Stimulated activated CD4-positive, alpha-beta T cell treated with anti-CD3 and anti-CD28 coated beads, Interleukin-1b, Interleukin-23, amount 100 ng/mL, for 1 hour (primary cell): ENCODE results near the gene VAPB.
A peak's percentile ranks its signal among the peaks of the same experiment; 100 is the strongest.

Experiments
- DNase-seq, 2 donors: peaks; one replicate each; pipeline ENCODE4 v3.0.0-alpha.2; 2020; ENCODE audit warnings: low read depth in 2 of 2

VAPB gene

DNA sequence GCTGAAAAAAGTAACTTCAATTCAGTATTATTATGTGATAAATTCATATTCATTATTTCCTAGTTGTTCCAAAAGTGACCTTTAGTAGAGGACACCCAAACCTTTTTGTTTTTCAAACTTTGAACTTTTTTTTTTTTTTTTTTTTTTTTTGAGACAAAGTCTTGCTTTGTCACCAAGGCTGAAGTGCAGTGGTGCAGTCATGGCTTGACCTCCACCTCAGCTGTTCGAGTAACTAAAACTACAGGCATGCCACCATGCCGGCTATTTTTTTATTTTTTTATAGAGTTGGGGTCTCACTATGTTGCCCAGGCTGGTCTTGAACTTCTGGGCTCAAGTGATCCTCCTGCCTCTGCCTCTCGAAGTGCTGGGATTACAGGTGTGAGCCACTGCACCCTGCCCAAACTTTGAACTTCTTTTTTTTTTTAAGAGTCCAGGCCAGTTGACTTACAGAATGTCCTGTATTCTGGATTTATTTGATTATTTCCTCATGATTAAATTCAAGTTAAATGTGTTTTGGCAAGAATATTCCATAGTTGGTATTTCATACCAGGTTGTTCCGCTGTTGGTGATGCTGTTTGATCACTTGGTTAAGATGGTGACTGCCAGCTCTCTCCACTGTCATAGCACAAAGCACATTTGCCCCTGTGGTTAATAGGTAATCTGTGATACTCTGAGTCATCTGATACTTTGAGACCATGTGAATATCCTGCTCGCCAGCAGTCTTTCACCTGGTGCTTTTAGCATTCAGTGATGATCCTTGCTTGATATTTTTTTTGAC is 48.0 kb downstream of the VAPB start:
- no peak for DNase-seq

DNA sequence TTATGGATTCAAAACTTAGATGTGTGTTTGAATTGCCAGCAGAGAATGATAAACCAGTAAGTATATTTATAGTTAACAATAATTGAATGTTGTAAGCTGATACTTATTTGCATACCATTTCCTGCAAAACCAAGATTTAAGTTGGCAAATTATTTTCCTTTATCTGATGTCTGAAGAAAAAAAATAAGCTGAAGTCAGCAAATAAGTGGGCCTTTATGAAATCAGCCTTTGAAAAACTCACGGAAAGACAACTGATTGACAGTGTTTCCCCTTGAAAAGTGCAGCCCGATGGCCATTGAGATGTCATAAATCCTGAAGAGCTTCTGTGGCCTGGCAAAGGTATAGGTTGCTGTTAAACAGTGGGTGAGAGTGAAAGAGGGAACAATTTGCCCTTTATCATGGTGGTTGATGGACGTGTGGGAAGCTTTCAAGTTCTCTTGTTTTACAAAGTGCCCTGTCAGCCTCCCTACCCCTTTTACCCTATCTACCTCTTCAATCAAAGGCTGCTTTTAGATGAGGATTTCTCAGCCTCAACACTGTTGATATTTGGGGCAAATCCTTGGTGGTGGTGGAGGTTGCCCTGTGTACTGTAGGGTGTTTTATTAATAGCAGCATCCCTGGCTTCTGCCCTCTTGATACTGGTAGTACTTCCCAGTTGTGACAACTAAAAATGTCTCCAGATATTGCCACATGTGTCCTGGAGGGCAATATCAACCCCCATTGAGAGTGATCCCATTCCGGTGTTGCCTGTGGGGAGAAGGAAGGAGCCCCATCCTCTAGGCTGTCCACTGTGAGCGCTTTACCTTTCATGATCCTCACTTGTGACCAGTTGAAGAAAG is 50.2 kb downstream of the VAPB start:
- DNase-seq: no peak

DNA sequence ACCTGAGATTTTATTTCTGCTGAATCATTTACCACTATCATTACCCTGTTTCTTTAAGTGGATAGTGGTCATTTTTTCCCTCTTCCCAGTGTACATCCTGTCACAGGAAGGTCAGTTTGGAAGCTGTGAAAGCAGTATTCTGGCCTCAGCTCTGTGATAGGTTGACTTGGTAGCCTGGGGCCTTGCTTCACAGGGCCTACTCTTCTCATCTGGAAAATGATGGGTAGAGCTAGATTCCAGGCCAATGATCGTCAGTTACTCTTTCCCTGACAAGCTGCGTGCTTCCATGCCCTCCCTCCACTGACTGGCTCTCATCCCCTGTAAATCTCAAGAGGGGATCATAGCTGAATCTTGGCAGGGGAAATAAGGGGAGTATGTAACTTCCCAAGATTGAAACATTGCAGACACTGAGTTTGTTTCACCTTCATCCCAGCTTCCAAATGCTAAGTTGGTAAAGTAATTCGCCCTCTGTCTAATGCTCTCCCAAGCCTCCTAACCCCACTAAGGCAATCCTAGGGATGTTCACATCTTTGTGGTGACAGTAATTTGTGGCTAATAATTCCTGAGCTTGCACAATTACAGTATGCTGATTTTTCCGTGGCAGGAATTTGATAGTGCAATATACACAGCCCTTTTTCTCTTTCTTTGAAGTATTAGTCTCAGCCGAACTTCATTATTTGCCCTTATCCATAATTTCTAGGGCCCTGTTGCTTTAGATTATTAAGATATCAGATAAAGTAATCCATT is 51.2 kb downstream of the VAPB start:
- no peak for DNase-seq

GRCh38 chr20:58441723-58442122 is 52.7 kb downstream of the VAPB start:
- DNase-seq: no peak

- DNase-seq: no peak
These were observed 55.8 kb downstream of the VAPB start for GRCh38 chr20:58444746-58445255.

DNA sequence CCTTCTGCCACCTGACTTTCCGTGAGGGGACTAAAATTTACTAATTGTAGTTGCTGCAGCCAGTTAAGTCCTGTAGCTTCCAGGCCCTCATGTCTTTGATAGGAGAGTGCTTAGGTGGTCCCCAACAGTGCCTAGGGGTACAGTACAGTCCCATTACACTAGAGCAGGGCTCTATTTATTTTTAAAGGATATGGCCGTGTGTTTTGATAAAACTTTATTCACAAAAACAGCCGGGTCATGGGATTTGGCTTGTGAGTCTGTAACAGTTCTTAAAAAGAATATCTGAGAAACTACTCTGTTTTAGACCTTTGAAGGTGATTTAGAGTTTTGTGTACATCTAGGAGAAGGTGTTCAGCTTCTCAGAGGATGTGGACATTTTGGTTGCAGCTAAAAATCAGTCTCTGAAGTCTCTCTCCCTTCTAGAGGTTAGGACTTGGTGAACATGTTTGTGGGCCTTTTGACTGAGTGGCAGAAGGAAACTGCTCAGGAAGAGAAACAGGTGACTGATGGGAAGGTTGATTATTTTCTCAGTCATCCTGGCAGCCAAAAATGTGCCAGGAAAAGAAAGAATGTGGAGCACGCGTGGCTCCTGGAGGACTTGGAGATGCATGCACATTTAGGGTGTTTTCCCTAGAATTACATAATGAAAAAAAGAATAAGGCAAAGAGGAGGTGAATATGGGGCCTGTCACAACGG is 57.4 kb downstream of the VAPB start:
- DNase-seq: no peak

DNA sequence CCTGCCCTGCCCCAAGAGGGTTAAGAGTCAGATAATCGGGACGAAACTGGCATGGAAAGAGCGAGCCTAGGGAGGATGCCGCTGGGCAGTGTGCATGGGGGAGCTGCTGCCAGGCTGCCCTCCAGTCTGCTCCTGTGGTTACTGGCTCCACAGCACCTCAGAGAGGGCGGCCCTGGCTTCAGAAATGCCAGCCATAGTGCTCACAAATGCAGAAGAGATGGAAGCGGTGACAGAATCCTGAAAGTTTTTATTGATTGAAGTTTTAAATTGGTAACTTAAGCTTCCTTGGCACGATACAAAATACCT is 57.9 kb downstream of the VAPB start:
- no peak for DNase-seq

DNA sequence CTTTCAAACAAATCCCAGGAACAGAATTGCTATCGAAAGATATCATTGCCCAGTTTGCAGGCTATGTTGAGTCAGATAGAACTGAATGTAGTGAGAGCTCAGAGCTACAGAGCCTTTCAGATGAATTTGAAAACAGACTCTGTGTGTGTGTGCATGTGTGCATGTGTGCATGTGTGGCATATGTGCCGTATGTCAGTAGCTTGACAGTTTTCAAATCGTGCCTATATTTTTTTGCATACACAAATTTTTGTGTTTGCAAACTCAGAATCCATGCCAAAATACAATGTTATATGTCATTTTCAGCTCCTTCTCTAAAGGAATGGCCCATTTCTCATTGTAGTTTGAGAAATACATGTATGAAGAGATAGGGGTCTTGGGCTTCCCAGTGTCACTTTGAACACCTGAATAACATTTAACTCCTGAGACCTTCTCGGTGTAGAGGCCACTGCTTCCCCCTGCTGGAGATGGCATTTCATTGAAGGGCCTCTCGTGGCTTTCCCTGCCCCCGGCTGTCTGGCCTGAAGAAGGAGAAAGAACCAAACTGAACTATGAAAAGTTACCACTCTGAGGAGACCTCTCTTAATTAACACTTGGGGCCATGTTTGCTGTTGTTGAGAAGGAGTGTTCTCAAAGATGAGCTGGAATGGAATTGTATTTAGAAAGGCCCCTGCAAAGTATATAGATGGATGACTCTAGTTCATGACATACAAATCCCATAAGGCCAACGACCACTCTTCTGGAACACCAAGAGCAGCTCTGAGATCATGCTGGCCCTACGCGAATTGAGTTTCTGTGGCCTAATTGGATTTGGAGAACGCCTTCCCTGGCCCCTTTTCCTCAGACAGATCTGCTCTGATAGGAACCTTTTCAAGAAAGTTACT is 58.7 kb downstream of the VAPB start:
- peak; percentile 8 to 10 for DNase-seq

DNA sequence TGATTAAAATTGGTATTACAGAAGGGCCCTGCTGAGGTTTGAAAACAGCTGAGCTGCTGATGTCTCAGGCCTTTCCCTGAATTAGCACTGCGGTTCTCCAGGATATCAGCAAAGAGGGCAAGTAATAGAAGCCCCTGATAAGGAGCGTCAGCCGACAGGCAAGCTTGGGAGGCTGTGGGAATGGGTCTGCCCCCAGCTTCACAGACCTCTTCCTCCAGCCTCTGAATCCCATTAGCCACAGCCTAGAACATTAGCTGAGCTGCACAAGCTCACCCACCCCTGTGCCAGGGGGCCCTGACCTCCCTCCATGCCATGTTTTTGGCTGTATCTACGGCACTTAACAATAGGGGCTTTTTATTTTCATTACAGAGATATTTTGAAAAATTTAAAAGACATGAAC is 59.9 kb downstream of the VAPB start:
- no peak for DNase-seq

DNA sequence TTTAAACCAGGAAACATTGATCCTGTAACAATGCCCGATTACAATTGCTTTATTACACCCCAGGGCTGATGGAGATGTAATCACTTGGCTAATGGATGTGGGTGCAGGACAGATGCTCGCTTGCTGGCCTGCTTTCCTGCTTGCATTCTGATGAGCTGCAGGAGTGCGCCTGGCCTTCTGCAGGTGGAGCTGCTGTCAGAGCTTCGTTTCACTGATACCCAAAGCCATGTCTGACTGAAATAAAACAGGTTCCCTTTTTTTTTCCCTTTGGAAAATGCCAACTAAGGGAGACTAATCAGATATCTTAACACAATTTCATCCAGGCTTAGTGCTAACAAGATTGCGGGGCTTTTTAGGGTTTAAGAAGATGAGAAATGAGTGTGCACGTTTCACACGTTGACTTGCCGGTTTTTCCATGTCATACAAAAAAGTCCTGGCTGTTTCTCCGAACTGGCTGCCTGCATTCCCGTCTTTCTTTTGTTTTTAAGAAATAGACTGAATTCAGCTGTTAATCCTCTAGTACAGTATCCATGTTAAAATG is 60.7 kb downstream of the VAPB start:
- DNase-seq: no peak

- no peak for DNase-seq
These were observed 61.2 kb downstream of the VAPB start for GRCh38 chr20:58450254-58450653.

DNA sequence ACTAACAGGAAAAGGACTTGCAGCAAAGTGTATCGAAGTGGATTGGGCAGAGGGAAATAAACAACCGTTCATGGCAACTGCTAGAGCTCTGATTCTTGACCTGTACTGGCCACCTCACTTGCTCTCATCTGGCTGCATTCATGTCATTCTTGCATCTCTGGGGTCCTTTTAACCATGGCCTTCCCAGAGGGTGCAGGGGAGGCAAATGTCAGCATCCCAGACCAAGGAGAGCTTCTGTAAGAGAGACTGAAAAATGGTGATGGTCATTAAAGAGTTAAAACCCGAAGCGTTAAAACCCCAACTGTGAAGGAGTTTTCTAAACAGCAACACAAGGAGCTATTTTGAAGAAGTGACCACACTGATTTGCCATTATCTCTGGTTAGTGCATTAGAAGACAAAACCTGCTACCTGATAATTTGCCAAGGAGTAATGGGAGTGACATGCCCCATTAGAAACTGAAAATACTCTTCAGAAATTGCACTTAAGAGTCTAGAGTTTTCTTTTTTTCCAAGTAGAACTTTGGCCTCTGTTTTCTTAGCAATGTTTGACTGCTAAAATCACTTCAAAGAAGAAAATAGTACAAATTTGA is 63.7 kb downstream of the VAPB start:
- DNase-seq: no peak

DNA sequence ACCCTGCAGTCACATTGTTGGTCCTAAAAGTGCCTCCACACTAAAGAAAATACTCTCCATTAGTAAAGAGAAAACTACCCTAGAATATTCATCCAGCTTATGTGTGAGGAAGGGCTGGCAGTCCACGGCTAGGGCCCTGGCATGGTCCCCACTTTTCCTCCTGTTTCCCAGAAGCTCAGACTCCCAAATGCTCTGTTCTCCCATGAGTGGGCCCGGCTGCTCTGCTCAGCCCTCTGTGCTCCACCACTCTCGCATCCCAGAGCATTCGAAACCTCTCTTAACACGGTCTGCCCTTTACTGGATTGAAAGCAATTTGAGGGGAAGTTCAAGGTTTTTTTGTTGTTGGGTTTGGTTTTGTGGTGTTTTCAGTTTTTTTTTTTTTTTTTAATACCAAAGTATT is 64.4 kb downstream of the VAPB start:
- no peak for DNase-seq

- DNase-seq: no peak
These were observed 65.4 kb downstream of the VAPB start for GRCh38 chr20:58454460-58454859.

DNA sequence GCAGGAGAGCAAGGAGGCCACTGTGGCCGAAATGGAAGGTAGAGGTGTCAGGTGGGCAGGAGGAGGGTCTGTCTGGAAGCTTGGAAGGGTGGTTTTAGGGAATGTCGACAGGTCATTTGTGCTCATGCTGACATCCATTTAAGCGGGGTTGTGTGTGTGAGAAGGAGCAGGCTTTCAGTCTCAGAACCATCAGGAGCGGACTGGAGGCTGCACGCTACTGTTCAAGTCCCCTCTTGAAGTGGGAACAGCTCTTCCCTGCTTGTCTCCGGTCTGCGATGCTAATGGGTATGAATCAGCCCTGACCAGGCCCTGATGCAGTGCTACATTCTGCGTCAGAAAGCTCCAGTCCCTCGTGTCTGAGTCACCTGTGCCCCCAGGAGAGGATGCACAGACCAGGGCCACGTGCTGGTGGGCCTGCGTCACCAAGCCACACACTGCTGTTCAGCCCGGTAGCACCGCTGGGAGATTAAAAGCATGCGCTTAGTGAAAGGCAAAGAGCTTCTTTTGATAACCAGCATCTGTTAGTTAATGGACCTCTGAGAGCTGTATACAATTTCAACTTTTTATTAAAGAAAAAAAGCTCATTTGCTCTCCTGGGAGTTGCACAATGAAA is 68.2 kb downstream of the VAPB start:
- DNase-seq: no peak

DNA sequence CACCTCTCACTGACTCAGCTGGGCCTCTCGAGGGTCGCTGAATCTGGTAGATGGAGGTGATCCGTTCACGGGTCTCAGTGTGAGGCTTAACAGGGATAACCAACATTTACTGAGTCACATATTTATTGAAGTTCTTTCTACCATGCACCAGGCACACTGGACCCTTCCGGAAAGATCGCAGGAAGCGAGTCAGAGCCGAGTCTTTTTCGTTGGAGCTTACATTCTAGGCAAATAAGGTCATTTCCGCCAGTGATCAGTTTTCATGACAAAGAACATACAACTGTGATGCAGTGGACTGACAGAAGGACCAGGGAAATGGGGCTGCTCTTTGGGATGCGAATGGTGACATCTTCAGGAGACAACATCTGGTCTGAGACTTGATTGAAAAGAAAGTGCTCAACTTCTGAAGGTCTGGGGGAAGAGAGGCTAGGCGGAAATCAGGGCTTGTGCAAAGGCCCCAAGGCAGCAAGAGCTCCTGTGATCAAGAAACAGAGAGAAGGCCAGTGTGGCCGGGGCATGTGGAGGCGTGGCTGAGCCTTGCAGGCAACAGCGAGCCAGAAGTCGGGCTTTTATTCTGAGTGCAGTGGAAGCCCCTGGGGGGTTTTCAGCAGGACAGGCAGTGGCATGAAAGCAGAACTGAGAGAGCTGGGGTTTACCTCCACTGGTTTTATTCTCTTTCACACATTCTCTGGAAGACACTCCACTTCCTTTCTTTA is 69.5 kb downstream of the VAPB start:
- no peak for DNase-seq

GRCh38 chr20:58459058-58459750 is 70.2 kb downstream of the VAPB start:
- no peak for DNase-seq

DNA sequence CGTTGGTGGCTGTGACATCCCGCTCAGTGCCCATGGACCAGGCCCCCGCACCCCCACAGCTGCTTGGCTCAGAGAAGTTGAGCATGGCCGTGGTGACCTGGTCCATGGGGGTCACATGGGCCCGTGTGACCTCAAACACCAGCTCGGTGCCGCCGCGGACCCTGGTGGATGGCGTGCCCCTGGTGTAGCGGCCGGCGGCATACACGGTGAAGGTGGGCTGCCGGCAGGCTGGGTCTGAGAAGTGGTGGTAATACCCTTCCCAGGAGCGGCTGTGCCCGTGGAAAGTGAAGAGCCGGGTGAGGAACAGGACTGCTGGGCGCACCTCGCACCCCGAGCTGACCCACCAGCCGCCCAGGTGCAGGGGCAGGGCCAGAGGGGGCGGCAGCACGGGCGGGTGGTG is 72.1 kb downstream of the VAPB start:
- DNase-seq: no peak
